Stimulated activated CD8-positive, alpha-beta memory T cell treated with anti-CD3 and anti-CD28 coated beads, Interleukin-7, amount 100 ng/mL, for 24 hours (primary cell): ENCODE data around the gene FNBP1.

ENCODE experiments used
- DNase-seq: peaks from one replicate; pipeline ENCODE4 v3.0.0-alpha.2; 2020; ENCODE audit warnings: low read depth

The FNBP1 gene

DNA sequence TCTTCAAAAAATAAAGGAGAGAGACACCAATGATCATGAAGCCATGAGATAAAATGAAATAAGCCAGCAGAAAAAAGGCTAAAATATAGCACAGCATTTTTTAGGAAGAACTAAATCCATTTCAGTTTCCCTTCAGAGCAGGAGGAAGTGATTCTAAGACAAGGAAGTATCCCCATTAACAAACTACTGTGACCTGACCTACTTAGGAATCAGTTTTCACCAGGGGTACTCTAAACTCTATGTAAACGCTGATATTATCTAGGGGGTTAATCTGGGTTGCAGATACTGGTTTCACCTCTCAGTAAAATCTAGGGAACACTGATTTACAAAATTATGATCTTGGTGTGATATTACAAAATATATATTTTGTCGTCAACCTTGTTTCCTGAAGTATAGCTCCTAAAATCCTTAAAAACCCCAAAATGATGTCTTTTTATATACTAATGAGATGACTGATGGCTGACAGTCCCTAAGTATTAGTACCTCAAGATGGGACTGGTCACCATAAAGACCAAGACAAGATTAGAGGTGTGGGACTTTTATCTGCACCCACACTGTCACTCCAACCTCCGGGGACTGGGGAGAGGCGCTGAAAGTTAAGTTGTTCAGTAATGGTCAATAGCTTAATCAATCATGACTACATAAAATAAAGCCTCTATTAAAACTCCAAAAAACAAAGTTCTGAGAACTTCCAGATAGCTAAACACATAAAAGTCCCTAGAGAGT is 2.9 kb upstream of the FNBP1 start:
- DNase-seq: no peak

DNA sequence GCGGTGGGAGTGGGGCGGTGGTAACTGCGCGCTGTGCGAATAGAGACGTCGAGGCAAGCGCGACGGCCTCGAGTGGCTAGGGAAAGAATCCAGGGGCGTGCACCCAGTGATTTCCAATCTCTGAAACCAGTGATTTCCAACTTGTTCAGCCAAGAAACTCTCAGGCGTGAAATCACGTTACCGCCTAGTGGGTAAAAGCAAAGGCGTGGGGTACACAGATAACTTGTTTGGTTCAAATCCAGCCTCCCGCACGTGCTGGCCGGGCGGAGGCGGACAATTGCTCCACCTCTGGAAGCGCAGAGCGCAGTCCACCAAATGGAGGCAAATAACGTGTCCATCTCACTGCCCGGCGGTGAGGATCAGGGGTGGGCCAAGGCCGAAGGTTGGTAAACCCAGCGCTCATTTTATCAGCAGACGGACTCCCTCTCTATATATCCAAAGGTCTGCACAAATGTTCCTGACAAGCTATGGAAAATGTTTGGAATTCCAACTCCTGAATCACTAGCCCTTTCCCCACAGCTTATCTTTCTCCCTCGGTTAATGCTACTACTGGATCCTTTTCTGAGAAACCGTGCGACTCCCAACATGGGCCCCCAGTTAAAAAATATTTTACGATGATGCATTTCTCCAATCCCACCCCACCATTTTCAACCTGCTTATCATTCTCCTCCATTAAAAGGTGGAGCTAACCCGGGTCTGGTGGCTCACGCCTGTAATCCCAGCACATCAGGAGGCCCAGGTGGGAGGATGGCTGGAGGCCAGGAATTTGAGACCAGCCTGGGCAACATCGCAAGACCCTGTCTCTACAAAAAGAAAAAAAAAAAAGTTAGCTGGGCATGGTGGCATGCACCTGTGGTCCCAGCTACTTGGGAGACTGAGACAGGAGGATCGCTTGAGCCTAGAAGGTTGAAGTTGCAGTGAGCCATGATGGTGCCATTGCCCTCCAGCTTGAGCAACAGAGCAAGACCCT is 950 bp upstream of the FNBP1 start:
- DNase-seq: no peak

DNA sequence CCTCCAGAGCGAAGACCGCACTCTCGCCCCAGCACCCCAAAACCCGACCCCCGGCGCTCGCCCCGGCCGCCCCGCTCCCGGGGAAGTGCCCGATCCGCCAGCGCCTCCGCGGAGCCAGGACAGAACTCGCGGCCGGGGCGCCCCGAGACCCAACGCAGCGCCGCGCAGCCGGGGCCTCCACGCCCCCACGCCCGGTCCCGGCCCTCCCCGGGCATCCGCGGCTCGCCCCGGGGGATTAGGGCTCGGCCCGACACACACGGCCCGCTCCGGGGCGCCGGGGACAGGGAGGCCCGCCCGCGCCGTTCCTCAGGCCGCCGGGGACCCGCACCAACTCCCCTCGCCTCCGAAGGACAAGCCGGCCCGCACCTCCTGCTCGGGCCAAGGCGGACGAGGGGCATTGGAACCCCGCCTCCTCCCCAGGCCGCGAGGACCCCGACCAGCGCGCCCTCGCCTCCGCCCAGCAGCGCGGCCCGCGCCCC is 544 bp downstream of the FNBP1 start:
- no peak for DNase-seq

DNA sequence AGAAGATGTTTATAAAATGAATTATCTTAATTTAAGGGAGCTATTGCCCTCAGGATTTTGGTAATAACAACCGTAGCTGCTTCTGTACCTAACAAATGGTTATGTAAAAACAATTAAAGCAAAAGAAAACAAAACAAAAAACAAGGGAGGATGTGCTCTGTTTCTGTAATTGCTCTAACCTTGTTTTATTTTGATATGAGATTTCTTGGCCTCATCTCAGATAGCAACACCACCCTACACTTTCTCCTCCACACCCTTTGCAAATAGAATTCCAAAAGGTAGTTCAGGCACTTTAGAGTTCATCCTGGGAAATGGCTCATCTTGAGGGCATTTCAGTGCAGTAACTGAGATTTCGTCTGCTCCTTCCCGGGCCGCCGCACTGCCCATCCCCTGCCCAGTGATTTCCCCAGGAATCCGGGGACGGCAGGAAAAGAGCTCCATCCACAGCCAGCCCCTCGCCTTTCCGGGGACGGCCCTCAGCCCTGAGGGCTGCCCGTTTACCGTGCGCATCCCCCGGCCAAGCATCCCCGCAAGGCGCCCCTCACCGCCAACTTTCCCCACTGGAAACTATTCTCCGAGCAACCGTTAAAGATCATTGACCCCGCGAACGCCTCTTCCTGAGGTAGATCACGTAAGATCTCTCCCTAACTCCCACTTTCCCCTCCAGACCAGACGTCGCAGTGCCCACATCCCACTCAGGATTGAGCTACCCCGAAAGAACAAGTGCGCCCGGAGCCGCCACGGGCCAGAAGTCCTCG is 1.2 kb downstream of the FNBP1 start:
- no peak for DNase-seq

DNA sequence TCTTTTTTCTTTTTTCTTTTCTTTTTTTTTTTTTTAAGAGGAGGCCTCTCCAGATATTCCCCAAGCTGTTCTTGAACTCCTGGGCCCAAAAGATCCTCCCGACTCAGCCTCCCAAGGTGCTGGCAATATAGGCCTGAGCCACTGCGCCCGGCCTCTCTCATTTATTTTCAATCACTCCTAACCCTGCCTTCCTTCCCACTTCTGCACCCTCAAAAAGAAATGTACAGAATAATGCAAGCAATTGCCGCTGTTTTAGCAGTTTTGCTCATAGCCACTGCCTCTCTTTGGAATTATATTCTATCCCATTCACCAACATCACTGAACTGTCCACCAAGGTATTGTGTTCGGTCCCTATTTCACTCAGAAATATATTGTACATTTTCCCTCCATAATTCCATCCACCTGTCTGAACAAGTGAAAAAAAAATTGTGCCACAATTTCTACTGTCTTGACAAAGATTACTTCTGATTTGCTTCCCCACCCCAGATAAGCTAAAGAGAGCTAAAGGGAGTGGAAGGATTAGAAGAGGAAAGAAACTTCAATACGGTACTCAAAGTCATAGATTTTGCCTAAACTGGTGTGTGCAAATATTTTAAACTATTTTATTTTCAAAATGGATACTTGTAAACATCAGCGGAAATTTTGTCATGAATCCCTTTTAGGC is 1.9 kb downstream of the FNBP1 start:
- no peak for DNase-seq

DNA sequence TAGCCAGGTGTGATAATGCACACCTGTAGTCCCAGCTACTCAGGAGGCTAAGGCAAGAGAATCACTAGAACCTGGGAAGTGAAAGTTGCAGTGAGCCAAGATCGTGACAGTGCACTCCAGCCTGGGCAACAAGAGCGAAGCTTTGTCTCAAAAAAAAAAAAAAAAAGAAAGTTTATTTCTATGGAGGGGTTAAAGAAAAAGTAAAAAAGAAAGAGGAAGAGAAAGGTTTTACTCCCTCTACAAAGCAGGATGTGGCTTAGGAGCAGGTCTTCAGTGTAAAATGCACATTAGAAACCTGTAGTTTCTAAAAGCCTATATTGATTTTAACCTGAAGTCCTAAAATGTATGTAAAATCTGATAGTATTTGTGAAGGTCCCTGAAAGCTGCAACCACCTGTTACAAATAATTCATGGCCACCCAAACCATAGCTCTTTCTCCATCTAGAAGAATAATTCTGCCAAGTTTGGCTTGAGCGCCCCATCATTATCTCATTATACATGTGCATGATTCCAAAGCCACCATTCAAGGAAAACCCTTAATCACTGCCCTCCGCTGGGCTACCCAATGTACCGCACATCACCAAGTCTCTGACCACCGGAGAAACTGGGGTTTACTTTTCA is 3.4 kb downstream of the FNBP1 start:
- DNase-seq: no peak

DNA sequence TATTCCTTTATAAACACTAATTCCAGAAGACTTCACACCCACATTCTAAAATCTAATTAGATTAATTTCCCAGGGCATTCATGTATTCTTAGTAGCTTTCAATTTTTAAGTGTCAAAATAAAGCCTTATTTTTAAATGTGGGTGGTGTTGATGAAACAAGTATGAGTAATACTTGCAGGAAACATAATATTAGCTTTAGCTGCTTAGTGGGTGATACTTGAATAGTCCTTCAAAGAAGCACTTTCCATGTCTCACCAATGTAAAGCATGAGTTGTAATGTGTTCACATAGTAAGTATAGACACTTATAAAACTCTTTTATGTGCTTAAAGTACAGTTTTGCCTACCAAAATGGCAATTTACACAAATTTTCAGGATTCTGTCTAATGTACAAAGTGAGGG is 6.9 kb downstream of the FNBP1 start:
- no peak for DNase-seq

DNA sequence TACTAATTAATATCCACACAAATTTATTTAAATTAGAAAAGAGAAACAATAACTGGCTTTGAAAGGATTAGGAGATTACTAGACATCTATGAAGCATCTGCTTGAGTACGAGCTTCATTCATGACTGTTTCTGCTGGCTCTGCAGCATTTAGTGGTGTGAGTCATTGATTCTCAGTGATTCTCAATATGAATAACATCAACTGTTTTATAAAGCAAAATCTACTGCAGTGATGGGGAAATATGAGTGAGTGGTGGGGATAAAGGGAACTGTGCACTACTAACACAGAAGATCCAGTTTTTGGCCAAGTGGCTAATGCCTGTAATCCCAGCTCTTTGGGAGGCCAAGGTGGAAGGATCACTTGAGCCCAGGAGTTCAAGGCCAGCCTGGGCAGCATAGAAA is 8.4 kb downstream of the FNBP1 start:
- no peak for DNase-seq

DNA sequence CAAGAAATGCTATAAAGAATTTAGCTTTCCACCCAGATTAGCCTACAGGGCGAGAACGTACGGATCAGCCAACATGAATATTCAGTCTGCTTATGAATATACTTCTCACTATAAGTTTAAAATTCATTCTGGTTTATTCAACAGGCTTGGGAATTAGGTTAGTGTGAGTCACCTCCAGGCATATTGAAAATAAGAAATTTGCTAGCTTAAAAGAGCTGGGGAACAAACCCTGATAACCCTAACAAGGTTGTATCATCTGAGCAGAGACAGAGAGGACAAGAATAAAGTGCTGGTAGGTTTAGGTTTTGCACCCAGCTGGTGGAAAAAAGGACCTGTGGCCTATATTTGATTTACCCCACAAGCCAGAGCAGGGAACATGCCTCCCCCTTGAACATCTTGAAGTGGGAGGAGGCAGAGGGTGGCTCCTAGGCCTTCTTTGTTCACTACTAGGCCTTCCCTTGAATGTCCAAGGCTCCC is 12.3 kb downstream of the FNBP1 start:
- no peak for DNase-seq

DNA sequence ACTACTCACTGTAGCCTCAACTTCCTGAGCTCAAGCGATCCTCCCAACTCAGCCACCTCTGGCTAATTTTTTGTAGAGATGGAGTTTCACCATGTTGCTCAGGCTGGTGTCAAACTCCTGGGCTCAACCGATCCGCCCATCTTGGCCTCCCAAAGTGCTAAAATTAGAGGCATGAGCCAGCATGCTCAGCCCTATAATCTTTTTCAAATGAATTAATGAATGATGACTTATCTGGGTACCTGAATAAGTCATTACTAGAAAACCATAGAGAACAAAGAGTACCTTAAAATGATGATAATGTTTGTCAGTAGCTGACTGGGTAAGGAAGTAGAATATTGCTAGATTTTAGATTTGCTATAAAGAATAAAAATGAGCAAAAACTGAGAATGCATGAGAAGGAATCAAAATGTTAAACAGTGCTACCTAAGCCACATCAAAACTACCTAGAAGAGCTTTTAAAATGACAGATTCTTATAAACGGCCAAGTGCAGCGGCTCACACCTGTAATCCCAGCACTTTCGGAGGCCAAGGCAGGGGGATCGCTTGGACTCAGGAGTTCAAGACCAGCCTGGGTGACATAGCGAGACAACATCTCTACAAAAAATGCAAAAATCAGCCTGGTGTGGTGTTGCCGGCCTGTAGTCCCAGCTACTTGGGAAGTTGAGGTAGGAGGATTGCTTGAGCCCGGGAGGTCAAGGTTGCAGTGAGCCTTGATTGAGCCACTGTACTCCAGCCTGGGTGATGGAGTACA is 13.6 kb downstream of the FNBP1 start:
- DNase-seq: no peak

DNA sequence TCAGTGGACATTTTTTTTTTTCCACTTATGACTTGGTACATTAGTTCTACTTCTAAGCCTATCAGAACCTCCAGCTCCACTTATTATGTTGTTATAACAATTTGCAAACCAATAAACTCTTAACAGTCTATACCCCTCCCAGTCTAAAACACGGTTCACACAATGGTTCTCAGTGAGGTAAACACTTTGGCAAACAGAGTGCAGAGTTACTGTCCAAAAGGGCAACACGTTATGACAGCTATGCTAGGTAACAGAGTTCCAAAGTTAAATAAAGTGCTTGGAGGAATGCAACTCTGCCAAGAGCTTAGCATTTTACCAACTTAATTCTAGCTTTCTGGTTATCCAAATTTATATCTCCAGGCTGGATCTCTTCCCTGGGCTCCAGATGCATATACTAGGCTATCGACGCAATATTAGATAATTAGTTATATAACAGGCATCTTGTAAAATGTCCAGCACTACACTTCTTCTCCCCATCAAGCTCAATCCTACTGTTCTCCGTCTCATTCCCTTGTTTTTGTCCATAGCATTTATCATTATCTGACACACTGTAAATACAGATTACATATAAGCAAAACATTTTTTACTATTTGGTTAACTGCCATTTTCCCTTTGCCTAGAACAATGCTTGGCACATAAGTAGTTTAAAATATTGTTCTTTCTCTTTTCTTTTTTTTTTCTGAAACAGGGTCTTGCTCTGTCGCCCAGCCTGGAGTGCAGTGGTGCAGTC is 14.3 kb downstream of the FNBP1 start:
- DNase-seq: no peak

DNA sequence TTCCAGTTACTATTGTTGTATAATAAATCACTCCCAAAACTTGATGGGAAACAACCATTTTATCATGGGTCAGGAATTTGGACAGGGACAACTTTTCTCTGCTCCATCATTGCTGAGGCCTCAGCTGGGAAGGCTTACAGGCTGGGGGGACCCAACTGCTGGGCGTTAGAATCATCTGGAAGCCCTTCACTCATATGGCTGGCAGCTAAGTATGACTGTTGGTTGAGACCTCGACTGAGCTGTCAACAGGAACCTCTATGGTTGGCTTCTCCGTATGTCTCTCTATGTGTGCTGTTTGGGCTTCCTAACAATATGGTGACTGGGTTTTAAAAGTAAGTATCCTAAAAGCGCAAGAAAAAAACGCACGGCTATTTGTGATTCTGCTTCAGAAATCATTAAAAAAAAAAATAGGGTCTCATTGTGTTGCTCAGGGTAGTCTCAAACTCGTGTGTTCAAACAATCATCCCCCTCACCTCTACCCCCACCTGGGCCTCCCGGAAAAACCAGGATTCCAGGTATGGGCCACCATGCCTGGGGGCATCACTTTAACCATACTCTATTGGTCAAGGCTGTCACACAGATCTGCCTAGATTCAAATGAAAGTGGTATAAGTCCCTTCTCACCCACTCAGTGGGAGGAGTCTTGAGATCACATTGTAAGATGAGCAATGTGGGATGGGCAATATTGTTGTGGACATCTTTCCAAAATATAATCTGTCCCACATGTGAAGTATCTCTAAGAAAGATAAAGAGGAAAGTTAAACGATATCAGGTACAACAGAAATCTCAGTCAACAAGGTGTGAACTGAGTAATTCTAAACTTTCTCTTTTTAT is 15.2 kb downstream of the FNBP1 start:
- DNase-seq: no peak

DNA sequence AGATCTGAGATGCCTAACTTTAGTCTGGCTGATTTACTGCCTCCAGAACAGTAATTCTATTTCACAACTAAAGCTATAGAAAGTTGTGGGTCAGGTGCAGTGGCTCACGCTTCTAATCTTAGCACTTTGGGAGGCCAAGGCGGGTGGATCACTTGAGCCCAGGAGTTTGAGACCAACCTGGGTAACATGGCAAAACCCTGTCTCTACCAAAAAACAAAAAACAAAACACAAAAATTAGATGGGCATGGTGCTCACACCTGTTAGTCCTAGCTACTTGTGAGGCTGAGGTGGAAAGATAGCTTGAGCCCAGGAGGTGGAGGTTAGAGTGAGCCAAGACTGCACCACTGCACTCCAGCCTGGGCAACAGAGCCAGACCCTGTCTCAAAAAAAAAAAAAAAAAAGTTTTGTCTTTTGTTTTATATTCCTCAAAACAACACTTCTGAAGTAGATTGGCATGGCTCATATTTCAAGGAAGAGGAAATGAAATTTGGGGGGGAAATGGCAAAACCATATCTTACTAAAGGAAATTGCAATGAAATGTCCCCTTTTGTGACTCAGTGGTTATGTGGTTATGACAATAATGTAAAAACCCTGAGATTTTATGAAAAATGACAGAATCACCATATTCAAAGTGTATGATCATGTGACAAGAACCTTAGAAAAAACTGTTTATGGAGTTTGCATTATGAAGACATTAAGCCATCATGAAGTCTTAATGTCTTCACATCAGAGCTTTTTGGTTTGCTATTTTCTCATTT is 16.2 kb downstream of the FNBP1 start:
- DNase-seq: no peak

DNA sequence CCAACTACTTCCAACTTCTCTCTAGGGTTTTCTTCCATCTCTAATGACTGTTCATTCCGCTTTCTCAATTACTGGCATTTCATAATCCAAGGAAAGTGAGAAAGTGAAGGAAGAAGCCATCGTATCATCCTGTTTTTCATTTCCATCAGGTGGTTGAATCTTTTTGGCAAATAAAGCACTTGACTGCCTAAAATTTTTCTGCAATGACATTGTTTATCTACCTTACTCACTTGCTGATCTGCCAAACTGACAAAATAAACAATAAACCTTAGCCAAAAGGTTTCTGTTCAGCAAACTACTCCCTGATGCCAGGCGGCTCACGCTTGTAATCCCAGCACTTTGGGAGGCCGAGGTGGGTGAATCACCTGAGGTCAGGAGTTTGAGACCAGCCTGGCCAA is 18.4 kb downstream of the FNBP1 start:
- no peak for DNase-seq

DNA sequence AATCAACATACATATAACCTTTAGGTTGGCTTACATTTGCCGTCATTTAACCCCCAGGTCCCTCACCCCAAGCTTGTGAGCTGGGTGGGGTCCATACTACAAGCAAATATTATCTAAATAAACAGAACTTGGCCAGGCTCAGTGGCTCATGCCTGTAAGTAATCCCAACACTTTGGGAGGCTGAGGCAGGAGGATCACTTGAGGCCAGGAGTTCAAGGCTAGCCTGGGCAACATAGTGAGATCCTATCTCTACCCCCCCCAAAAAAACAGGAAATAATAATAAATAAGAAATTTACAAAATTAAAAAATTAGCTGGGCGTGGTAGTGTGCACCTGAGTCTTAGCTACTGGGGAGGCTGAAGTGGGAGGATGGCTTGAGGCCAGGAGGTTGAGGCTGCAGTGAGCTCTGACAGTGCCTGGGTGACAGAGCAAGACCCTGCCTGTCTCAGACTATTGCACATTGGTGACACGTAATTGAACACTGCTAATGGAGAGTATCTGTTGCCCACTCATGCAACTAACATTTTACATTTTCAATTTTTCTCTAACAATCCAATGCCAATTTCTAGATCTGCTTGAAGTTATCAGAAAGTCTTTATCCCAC is 18.9 kb downstream of the FNBP1 start:
- no peak for DNase-seq

DNA sequence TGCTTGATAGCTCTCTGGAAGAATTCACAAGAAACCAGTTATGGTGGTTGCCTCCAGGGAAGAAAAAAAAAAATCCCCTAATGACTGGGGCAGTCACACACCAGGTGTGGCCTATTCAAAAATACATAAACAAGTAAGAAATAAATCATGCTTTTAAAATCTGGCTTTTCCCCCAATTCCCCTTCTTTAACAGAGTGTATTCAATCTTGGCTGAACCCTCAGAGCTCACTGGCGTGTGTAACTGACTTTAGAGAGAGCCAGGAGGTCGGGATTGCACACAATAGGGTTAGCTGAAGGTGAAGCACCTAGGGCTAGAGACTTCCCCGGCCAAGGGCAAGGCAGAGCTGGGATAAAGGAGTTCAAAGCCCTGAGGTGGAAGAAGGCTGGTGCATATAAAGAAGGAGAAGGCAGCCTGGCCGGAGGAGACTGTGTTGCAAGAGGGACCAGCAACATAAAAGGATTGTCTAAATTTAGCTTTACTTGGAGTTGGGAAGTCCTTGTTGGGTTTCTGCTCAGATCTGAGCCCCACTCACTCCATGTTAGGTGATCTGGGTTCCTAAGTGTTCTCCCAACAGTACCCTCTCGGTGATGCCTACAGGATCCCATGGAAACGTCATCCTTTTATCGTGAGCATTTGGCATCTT is 19.7 kb downstream of the FNBP1 start:
- DNase-seq: no peak

DNA sequence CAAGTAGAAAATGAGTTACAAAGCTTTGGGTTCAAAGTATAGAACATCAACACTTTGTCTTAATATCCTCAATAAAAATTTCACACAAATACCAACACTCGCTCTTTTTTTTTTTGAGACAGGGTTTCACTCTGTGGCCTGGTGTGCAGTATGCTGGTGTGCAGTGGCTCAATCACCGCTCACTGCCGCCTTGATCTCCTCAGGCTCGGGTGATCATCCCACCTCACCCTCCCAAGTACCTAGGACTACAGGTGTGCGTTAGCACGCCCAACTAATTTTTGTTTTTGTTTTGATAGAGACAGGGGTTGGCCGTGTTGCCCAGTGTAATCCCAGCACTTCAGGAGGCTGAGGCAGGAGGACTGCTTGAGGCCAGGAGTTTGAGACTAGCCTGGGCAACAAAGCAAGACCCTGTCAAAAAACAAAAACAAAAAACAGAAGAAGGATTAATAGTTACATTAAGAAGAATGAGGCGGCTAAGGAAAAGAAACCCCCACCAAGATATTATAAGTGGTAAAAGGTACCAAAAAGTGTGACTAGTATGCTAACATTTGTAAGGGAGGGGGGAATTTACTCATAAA is 20.3 kb downstream of the FNBP1 start:
- no peak for DNase-seq
